PFSK-1 (cell line): Measurements from ENCODE around the gene TBC1D22B.

Source experiments
- FOXP2 ChIP-seq: optimal IDR thresholded peaks from 2 replicates; pipeline ENCODE3; 2011; ENCODE audit warnings: borderline replicate concordance, control low read depth, inconsistent platforms; ENCODE audit not compliant: insufficient read depth; ENCODE audit errors: extremely low read length, extremely low read depth
- POLR2AphosphoS5 ChIP-seq: IDR thresholded peaks from 2 replicates; pipeline ENCODE4 v1.6.1; 2012; ENCODE audit warnings: low read depth, mild to moderate bottlenecking, control low read depth, low read length, moderate library complexity
- SIN3A ChIP-seq: IDR thresholded peaks from 2 replicates; pipeline ENCODE4 v1.6.1; 2012; ENCODE audit warnings: mild to moderate bottlenecking, low read length, moderate library complexity, borderline replicate concordance; ENCODE audit not compliant: insufficient read depth
- TAF1 ChIP-seq: IDR thresholded peaks from 2 replicates; pipeline ENCODE4 v1.6.1; 2012; ENCODE audit warnings: low read length, control low read depth, borderline replicate concordance; ENCODE audit not compliant: insufficient read depth
- TF ChIP-seq, protein P1 (sequence below), 2 experiments: IDR thresholded peaks; 2 replicates each; pipeline versions ENCODE4 v1.6.1 to v1.8.0; 2011 to 2012; ENCODE audit warnings: low read depth in 2 of 2, low read length in 2 of 2, control low read depth in 1 of 2, inconsistent platforms in 1 of 2, mild to moderate bottlenecking in 1 of 2, moderate library complexity in 1 of 2; ENCODE audit not compliant: insufficient read depth in 1 of 2

The TBC1D22B gene

DNA sequence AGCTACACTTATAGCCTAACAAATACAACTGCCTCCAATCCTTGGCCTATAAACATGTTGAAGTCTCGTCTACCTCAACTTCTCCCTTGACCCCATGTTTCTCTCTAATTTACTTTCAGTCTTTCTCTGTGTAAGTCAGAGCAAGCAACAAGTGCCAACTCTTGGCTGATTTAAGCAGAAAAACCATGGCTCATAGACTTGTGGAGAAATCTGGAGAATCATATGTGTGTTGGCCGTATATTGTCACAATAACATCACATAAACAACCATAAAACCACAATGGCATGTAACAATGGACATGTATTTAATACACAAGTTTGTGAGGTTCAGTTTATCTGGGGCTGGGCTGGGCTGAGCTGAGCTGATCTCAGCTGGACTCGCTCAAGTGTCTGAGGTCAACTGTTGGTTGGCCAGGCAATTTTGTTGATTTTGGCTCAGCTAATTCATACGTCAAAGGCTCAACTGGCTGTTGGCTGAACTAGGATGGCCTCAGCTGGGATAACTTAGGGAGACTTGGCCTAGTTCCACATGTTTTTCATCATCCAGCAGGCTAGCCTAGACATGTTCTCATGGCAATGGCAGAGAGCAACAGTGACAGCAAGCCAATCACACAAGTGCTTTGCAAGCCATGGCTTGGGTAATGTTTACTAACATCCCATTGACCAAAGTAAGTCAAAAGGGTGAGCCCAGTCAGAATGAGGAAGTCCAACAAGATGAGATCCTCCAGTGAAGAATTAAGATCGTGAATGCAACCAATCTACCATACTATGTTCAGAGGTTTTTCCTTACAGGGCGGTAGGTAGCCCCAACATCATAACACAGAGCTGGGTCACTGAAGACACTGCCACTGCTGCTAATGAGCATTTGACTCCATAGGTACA is 12.9 kb upstream of the TBC1D22B start:
- TF ChIP-seq TAF1 (peak; percentile 48; the same call in 1 of the 2 replicates), FOXP2 (peak; percentile 80), POLR2AphosphoS5 (peak; percentile 77), SIN3A (peak; percentile 97)
- TF ChIP-seq, protein P1, sequence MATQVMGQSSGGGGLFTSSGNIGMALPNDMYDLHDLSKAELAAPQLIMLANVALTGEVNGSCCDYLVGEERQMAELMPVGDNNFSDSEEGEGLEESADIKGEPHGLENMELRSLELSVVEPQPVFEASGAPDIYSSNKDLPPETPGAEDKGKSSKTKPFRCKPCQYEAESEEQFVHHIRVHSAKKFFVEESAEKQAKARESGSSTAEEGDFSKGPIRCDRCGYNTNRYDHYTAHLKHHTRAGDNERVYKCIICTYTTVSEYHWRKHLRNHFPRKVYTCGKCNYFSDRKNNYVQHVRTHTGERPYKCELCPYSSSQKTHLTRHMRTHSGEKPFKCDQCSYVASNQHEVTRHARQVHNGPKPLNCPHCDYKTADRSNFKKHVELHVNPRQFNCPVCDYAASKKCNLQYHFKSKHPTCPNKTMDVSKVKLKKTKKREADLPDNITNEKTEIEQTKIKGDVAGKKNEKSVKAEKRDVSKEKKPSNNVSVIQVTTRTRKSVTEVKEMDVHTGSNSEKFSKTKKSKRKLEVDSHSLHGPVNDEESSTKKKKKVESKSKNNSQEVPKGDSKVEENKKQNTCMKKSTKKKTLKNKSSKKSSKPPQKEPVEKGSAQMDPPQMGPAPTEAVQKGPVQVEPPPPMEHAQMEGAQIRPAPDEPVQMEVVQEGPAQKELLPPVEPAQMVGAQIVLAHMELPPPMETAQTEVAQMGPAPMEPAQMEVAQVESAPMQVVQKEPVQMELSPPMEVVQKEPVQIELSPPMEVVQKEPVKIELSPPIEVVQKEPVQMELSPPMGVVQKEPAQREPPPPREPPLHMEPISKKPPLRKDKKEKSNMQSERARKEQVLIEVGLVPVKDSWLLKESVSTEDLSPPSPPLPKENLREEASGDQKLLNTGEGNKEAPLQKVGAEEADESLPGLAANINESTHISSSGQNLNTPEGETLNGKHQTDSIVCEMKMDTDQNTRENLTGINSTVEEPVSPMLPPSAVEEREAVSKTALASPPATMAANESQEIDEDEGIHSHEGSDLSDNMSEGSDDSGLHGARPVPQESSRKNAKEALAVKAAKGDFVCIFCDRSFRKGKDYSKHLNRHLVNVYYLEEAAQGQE (IDR thresholded peaks at IDR 0.05; ENCODE audit: insufficient read depth in 1 of 2, low read depth in 2 of 2, low read length in 2 of 2), result peak in 1 of 2 experiments; percentile 38; a peak in 1 of 4 replicates

DNA sequence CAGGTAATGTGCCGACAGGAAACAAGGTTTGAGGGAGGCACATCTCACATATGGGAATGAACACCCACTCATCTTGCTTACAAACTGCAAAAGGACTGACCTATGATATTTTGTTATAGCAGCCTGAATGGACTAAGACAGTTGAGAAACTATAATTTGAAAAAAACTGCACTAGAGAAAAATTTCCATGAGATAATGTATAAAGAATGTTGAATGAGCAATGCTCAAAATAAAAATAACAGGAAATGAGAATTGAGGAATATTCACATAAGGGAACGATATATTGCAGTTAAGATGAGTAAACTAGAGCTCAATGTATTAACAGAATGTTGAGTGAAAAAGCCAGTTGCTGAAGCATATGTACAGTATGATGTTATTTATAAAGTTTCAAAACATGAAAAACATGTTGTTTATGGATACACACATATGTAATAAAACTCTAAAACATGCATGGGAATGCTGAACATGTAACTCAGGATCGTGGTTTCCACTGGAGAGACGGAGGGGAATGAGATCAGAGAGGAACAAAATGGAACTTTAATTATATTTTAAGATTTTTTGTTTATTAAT is 6.3 kb upstream of the TBC1D22B start:
- no peak for TF ChIP-seq TAF1
- no peak for TF ChIP-seq SIN3A
- TF ChIP-seq FOXP2, result no peak
- TF ChIP-seq POLR2AphosphoS5, result no peak
- TF ChIP-seq, protein P1 (IDR thresholded peaks at IDR 0.05; ENCODE audit: insufficient read depth in 1 of 2, low read depth in 2 of 2, low read length in 2 of 2), result no peak

DNA sequence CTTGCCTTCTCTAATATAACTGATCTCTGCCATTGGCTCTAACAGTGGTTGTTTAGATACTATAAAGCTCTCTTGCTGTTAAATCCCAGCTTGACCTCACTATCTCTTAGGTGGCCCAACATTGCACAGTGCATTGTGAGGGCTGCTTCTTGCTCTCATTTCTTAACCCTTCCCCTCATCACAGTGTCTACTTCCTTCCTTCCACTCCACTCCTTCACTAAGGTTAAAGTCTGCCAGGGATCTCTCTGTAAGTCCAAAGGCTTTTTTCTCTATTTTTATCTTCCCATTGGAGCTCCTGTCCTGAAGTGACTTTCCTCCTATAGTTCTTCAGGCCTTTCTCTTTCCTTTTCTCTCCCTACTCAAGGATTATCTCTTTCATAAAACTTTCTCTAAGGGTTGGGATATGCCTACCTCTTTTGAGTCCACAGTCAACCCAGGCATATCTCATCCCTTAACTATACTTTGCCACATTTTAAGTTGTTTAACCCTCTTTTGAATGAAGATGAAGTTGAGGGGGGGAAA is 4.0 kb upstream of the TBC1D22B start:
- TF ChIP-seq TAF1 (no peak), SIN3A (no peak), POLR2AphosphoS5 (no peak), FOXP2 (no peak)
- TF ChIP-seq, protein P1 (IDR thresholded peaks at IDR 0.05; ENCODE audit: insufficient read depth in 1 of 2, low read depth in 2 of 2, low read length in 2 of 2), result no peak

GRCh38 chr6:37254881-37255280 is 2.7 kb upstream of the TBC1D22B start:
- TF ChIP-seq SIN3A, result no peak
- no peak for TF ChIP-seq TAF1
- no peak for TF ChIP-seq POLR2AphosphoS5
- TF ChIP-seq, protein P1 (IDR thresholded peaks at IDR 0.05; ENCODE audit: insufficient read depth in 1 of 2, low read depth in 2 of 2, low read length in 2 of 2), result no peak
